ENCODE measurements around the gene UBASH3A. TPM values are rescaled to one million over a fixed set of nuclear protein-coding genes. Genes with fewer than 3 reads are reported as not detected.

The UBASH3A gene
- total and polyA plus RNA-seq, 4 donors, result 0.58 to 0.88 (median 0.67) TPM

GRCh38 chr21:42443181-42443785, 39.6 kb downstream of the UBASH3A start:
- H3K4me1 ChIP-seq (ENCODE audit: control insufficient read depth in 5 of 5, insufficient read depth in 5 of 5, low read length in 5 of 5), result no peaks in the 10 kb centered on the region
- H3K36me3 ChIP-seq (ENCODE audit: control insufficient read depth in 4 of 4, insufficient read depth in 4 of 4, low read length in 4 of 4), result no peaks in the 10 kb centered on the region
- no peaks in the 10 kb centered on the region for H3K27me3 ChIP-seq (ENCODE audit: control insufficient read depth in 3 of 3, insufficient read depth in 3 of 3, low read length in 2 of 3)
- H3K9me3 ChIP-seq (ENCODE audit: control insufficient read depth in 4 of 4, insufficient read depth in 3 of 4, low read length in 3 of 4), result peaks cover 0 to 3% (median 0%) of the 10 kb centered on the region in 4 donors
- H3K9ac ChIP-seq (ENCODE audit: insufficient read depth in 1 of 2, low read length in 2 of 2), result no peak overlapping the region
- DNase-seq (no peak), ATAC-seq (ENCODE audit: insufficient read depth, low FRiP score) (no peak)
- no peak overlapping the region for H3K27ac ChIP-seq (ENCODE audit: low read depth in 1 of 2, low read length in 1 of 2)
- WGBS, 2 donors, result 91 to 93% methylated on average over 15 of the region's 15 CpGs
- no peak overlapping the region for H3K4me3 ChIP-seq
- no peak for TF ChIP-seq CTCF (IDR thresholded peaks at IDR 0.05; ENCODE audit: control extremely low read depth, extremely low read depth)

GRCh38 chr21:42443876-42444744, 40.4 kb downstream of the UBASH3A start:
- Histone ChIP-seq H3K36me3 (ENCODE audit: control insufficient read depth in 4 of 4, insufficient read depth in 4 of 4, low read length in 4 of 4) (no peaks in the 10 kb centered on the region), H3K9me3 (ENCODE audit: control insufficient read depth in 4 of 4, insufficient read depth in 3 of 4, low read length in 3 of 4) (peaks cover 0 to 3% (median 0%) of the 10 kb centered on the region in 4 donors), H3K27ac (ENCODE audit: low read depth in 1 of 2, low read length in 1 of 2) (no peak overlapping the region), H3K4me3 (no peak overlapping the region), H3K9ac (ENCODE audit: insufficient read depth in 1 of 2, low read length in 2 of 2) (no peak overlapping the region), H3K4me1 (ENCODE audit: control insufficient read depth in 5 of 5, insufficient read depth in 5 of 5, low read length in 5 of 5) (no peaks in the 10 kb centered on the region), H3K27me3 (ENCODE audit: control insufficient read depth in 3 of 3, insufficient read depth in 3 of 3, low read length in 2 of 3) (no peaks in the 10 kb centered on the region)
- DNase-seq, result no peak
- TF ChIP-seq CTCF (IDR thresholded peaks at IDR 0.05; ENCODE audit: control extremely low read depth, extremely low read depth), result no peak
- 83 to 92% methylated on average over 34 of the region's 34 CpGs for WGBS, 2 donors
- ATAC-seq (ENCODE audit: insufficient read depth, low FRiP score), result no peak

- Histone ChIP-seq H3K4me1 (ENCODE audit: control insufficient read depth in 5 of 5, insufficient read depth in 5 of 5, low read length in 5 of 5) (no peaks in the 10 kb centered on the region), H3K27me3 (ENCODE audit: control insufficient read depth in 3 of 3, insufficient read depth in 3 of 3, low read length in 2 of 3) (no peaks in the 10 kb centered on the region), H3K36me3 (ENCODE audit: control insufficient read depth in 4 of 4, insufficient read depth in 4 of 4, low read length in 4 of 4) (no peaks in the 10 kb centered on the region), H3K9ac (ENCODE audit: insufficient read depth in 1 of 2, low read length in 2 of 2) (no peak overlapping the region), H3K27ac (ENCODE audit: low read depth in 1 of 2, low read length in 1 of 2) (no peak overlapping the region), H3K9me3 (ENCODE audit: control insufficient read depth in 4 of 4, insufficient read depth in 3 of 4, low read length in 3 of 4) (peaks cover 0 to 3% (median 0%) of the 10 kb centered on the region in 4 donors), H3K4me3 (no peak overlapping the region)
- DNase-seq (no peak), ATAC-seq (ENCODE audit: insufficient read depth, low FRiP score) (no peak)
- no peak for TF ChIP-seq CTCF (IDR thresholded peaks at IDR 0.05; ENCODE audit: control extremely low read depth, extremely low read depth)
- 85 to 86% methylated on average over 10 of the region's 10 CpGs for WGBS, 2 donors
Observed at GRCh38 chr21:42444745-42445059, 41.0 kb downstream of the UBASH3A start.
